Keratinocyte (primary cell): ENCODE results near the gene SPATA32. TPM values are rescaled to one million over a fixed set of nuclear protein-coding genes. Genes with fewer than 3 reads are reported as not detected.
A peak's percentile ranks its signal among the peaks of the same experiment; 100 is the strongest.

Source experiments
- DNase-seq: peaks from one replicate; pipeline ENCODE4 v3.0.0-alpha.2; 2011; ENCODE audit warnings: low read depth, missing footprints, low spot score
- FAIRE-seq: peaks from 2 replicates; lab custom pipeline; 2011; peaks lifted over from hg19 to GRCh38; lab: Jason Lieb, UNC
- H2AFZ ChIP-seq: 2 replicates; pipeline ENCODE4 v1.6.0; 2012; ENCODE audit warnings: low read length, control low read depth, inconsistent platforms; ENCODE audit not compliant: control insufficient read depth
- H3K27ac ChIP-seq: 2 replicates; pipeline ENCODE4 v1.5.1; 2011; ENCODE audit warnings: low read length; ENCODE audit not compliant: control insufficient read depth, insufficient read depth
- H3K27me3 ChIP-seq: 3 replicates; pipeline ENCODE4 v1.6.0; 2011; ENCODE audit warnings: low read length; ENCODE audit not compliant: control insufficient read depth, insufficient read depth; ENCODE audit errors: extremely low read depth
- H3K36me3 ChIP-seq, 2 experiments: 2 replicates in 1 of 2; 3 replicates in 1 of 2; pipeline ENCODE4 v1.5.1; 2011; ENCODE audit warnings: low read length in 2 of 2, mild to moderate bottlenecking in 1 of 2; ENCODE audit not compliant: control insufficient read depth in 2 of 2, insufficient read depth in 2 of 2; ENCODE audit errors: extremely low read depth in 1 of 2
- H3K4me1 ChIP-seq: 3 replicates; pipeline ENCODE4 v1.5.1; 2011; ENCODE audit warnings: low read length; ENCODE audit not compliant: control insufficient read depth, insufficient read depth; ENCODE audit errors: extremely low read depth
- H3K4me2 ChIP-seq: 3 replicates; pipeline ENCODE4 v1.6.0; 2011; ENCODE audit warnings: low read depth, low read length; ENCODE audit not compliant: control insufficient read depth, insufficient read depth; ENCODE audit errors: extremely low read depth
- H3K4me3 ChIP-seq, 3 experiments: fragments of 200-600 bp in 1 of 3; sonication (generic) in 1 of 3; 2 replicates in 2 of 3; 3 replicates in 1 of 3; pipeline ENCODE4 v1.5.1; 2011 to 2016; ENCODE audit warnings: low read length in 3 of 3, mild to moderate bottlenecking in 3 of 3, control low read depth in 2 of 3, inconsistent platforms in 1 of 3, low read depth in 1 of 3, mixed read lengths in 1 of 3, mixed run types in 1 of 3, moderate library complexity in 1 of 3; ENCODE audit not compliant: control insufficient read depth in 2 of 3, insufficient read depth in 2 of 3; ENCODE audit errors: extremely low read depth in 1 of 3
- H3K79me2 ChIP-seq: 2 replicates; pipeline ENCODE4 v1.6.0; 2012; ENCODE audit warnings: low read length; ENCODE audit not compliant: control insufficient read depth, insufficient read depth
- H3K9ac ChIP-seq: 3 replicates; pipeline ENCODE4 v1.6.0; 2011; ENCODE audit warnings: low read length; ENCODE audit not compliant: control insufficient read depth, insufficient read depth; ENCODE audit errors: extremely low read depth
- H3K9me1 ChIP-seq: 3 replicates; pipeline ENCODE4 v1.6.0; 2011; ENCODE audit warnings: low read length; ENCODE audit not compliant: control insufficient read depth, insufficient read depth; ENCODE audit errors: extremely low read depth
- H3K9me3 ChIP-seq: 2 replicates; pipeline ENCODE4 v1.5.1; 2012; ENCODE audit warnings: low read depth, low read length; ENCODE audit not compliant: control insufficient read depth
- H4K20me1 ChIP-seq: 3 replicates; pipeline ENCODE4 v1.6.0; 2011; ENCODE audit warnings: low read length; ENCODE audit not compliant: control insufficient read depth, insufficient read depth; ENCODE audit errors: extremely low read depth
- EZH2 ChIP-seq: IDR thresholded peaks from one replicate; pipeline ENCODE4 v1.6.1; 2012; ENCODE audit warnings: inconsistent platforms, mild to moderate bottlenecking, low read length, moderate library complexity
- dilution Hi-C: fragments of 300-500 bp; cut with MboI; formaldehyde crosslinking; loops from one replicate; pipeline ENCODE4 v1.7.0; 2020; ENCODE audit warnings: low sequenced_read_pairs; ENCODE audit not compliant: extremely low pct_ligation_motif_present
- polyA plus RNA-seq, 5 experiments: library from polyadenylated mRNA; depleted of rRNA in 3 of 5; stranded (reverse) in 3 of 5; stranded (forward) in 1 of 5; unstranded in 1 of 5; fragments of >200 nt; gene quantifications; 1 replicate in 1 of 5; 2 replicates in 3 of 5; 3 replicates in 1 of 5; pipeline versions ENCODE4 v1.2.1 to v1.2.3, GENCODE V29; 2011 to 2012; ENCODE audit warnings: missing spikeins in 2 of 5, low read depth in 1 of 5, low replicate concordance in 1 of 5
- TF ChIP-seq, protein P1 (sequence below), 3 experiments: IDR thresholded peaks in 1 of 3; conservative IDR thresholded peaks in 1 of 3; optimal IDR thresholded peaks in 1 of 3; 2 replicates in 2 of 3; 3 replicates in 1 of 3; pipeline versions ENCODE3 to v1.5.1; 2011; ENCODE audit warnings: low read length in 3 of 3, mild to moderate bottlenecking in 3 of 3, moderate library complexity in 2 of 3, control low read depth in 1 of 3, inconsistent platforms in 1 of 3; ENCODE audit not compliant: insufficient read depth in 2 of 3; ENCODE audit errors: extremely low read depth in 1 of 3

SPATA32 gene
- polyA plus RNA-seq, 1 donor (not counting 4 experiments of a cell fraction or from before 2014, with no cell fraction given) = not detected

DNA sequence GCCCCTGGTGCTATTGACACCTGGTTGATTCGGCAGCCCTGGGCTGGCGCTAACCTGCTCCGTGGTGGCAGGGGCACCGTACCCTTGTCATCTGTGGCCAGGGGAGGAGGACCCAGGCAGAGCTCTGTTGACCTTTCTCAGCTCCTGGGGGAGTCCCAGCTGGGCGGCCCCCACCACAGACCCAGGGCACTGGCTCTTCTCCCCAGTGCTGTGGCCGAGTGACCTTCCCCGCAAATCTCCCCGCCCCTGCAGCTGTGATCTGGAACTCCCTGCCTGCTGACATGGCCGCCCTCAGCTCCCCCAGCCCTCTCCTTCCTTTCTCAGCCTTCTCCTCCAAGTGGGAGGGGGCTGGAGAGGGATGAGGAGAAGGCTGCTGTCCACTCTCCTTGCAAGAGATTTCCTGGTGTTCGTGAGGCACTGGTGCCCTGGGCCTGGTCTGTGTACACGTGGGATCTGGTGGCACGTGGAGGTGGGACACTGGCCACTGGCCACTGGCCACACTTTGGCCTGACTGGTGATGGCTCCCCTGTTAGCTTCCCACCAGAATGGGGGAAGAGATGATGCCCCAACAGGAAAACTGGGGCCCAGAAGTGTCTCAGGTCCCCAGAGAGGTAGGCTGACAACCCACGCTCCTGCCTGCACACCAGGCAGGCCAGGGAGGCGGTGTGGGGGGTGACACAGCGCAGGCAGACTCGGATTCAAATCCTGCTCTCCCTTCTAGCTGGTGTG is 32.0 kb downstream of the SPATA32 start:
- H3K4me3 ChIP-seq = no peak overlapping the region
- DNase-seq (no peak), FAIRE-seq (no peak)
- H2AFZ ChIP-seq = no peak overlapping the region
- H3K27ac ChIP-seq = peak overlapping the region; percentile 57
- peaks cover 9% of the 10 kb centered on the region for H3K27me3 ChIP-seq
- H3K4me1 ChIP-seq = peaks cover 35% of the 10 kb centered on the region
- no peak for TF ChIP-seq EZH2
- TF ChIP-seq, protein P1, sequence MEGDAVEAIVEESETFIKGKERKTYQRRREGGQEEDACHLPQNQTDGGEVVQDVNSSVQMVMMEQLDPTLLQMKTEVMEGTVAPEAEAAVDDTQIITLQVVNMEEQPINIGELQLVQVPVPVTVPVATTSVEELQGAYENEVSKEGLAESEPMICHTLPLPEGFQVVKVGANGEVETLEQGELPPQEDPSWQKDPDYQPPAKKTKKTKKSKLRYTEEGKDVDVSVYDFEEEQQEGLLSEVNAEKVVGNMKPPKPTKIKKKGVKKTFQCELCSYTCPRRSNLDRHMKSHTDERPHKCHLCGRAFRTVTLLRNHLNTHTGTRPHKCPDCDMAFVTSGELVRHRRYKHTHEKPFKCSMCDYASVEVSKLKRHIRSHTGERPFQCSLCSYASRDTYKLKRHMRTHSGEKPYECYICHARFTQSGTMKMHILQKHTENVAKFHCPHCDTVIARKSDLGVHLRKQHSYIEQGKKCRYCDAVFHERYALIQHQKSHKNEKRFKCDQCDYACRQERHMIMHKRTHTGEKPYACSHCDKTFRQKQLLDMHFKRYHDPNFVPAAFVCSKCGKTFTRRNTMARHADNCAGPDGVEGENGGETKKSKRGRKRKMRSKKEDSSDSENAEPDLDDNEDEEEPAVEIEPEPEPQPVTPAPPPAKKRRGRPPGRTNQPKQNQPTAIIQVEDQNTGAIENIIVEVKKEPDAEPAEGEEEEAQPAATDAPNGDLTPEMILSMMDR (optimal IDR thresholded peaks at IDR 0.05 in 1 of 3, IDR thresholded peaks at IDR 0.05 in 1 of 3, conservative IDR thresholded peaks at IDR 0.05 in 1 of 3; ENCODE audit: extremely low read depth in 1 of 3, insufficient read depth in 2 of 3, low read length in 3 of 3) = no peak
- dilution Hi-C loops = no loop called here
- no peaks in the 10 kb centered on the region for H3K9me3 ChIP-seq
- no peaks in the 10 kb centered on the region for H3K79me2 ChIP-seq
- no peaks in the 10 kb centered on the region for H4K20me1 ChIP-seq
- no peaks in the 10 kb centered on the region for H3K9me1 ChIP-seq
- H3K36me3 ChIP-seq = no peaks in the 10 kb centered on the region
- peak overlapping the region; percentile 65 for H3K9ac ChIP-seq
- peak overlapping the region; percentile 62 for H3K4me2 ChIP-seq

DNA sequence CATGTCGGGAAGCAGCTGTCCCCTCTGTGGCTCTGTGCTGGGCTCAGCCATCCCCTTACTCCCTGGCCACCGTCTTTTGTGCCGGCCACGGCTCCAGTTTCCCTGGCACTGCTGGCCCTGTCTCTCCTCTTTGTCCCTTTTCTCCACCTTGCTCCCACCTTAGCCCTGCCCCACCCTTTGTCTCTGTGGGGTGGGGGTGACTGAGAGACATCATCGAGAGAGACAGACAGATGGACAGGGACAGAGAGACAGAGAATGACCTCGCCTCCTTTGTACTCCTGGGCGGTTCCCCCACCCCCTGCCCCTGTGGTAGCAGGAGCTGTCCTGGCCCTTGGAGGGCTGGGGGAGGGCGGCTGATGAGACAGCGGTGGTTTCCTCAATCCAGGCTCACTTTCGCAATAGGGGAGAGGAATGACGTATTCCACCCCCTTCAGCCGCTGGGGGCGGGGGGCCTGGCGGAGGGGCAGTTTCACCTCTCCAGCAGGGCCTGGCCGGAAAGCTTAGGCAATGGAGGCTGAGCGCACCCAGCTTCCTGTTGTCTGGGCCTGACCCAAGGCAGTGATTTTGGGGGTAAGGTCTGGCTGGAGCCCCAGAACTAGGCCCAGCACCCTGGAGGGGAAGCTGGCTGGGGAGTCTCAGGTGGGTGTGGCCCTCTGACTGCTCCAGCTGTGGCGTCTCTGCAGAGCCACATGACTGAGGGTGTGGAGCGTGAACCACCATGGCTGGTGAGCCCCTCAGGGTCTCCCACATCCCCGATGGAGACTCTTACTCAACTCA is 32.9 kb downstream of the SPATA32 start:
- H3K27ac ChIP-seq = peak overlapping the region; percentile 57
- no peaks in the 10 kb centered on the region for H3K9me3 ChIP-seq
- no peak for TF ChIP-seq EZH2
- TF ChIP-seq, protein P1 (optimal IDR thresholded peaks at IDR 0.05 in 1 of 3, IDR thresholded peaks at IDR 0.05 in 1 of 3, conservative IDR thresholded peaks at IDR 0.05 in 1 of 3; ENCODE audit: extremely low read depth in 1 of 3, insufficient read depth in 2 of 3, low read length in 3 of 3) = no peak
- H2AFZ ChIP-seq = peak overlapping the region; percentile 82
- H3K4me3 ChIP-seq = peak overlapping the region in 1 of 3 experiments; percentile 31
- dilution Hi-C loops = no loop called here
- FAIRE-seq (no peak), DNase-seq (no peak)
- no peaks in the 10 kb centered on the region for H3K79me2 ChIP-seq
- H3K9ac ChIP-seq = peak overlapping the region; percentile 65
- no peaks in the 10 kb centered on the region for H3K36me3 ChIP-seq
- no peaks in the 10 kb centered on the region for H4K20me1 ChIP-seq
- H3K4me1 ChIP-seq = peaks cover 35% of the 10 kb centered on the region
- no peaks in the 10 kb centered on the region for H3K9me1 ChIP-seq
- peak overlapping the region; percentile 62 for H3K4me2 ChIP-seq
- H3K27me3 ChIP-seq = peaks cover 9% of the 10 kb centered on the region
